Measurements from ENCODE around the gene CTSK.

The CTSK gene

DNA sequence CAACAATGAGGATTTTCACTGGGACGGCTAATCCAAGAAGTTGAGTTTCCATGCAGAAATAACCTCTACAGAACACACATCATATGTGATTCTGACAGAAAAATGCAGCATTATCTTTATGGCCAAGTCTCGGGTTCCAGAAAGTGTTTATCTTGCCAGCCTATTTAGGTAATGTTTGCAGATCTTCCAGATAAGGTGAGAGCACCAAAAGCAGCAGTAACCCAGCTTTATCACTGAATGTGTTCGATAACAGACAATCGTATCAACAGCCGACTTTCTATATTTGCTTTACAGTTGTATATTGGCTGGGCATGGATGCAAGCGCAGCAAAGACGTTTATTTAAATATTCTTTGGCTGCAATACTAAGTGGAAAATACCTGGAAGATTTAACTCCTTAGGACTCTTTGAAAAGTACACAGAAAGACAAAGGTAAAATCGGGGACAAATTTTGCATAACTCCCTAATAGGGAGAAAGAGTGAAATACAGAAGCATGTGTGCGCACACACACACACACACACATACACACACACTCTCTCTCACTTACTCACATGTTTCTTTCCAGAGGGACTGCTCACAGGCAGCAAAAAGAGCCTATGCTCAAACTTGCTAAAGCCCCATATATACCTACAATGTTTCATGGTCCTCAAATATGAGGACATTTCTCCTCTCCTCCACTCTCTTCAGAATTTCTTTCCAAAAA lies 3.0 kb upstream of the CTSK start (continued):
- TF ChIP-seq ZNF561 (tag by site-specific recombination; IDR thresholded peaks at IDR 0.05; ENCODE audit: borderline replicate concordance) (0 out of 2 replicates have a peak, but pooled peaks have one; percentile 43), ZNF2 (tag by site-specific recombination; IDR thresholded peaks at IDR 0.05) (peak; percentile 83; the same call in 1 of the 2 replicates), ZNF585B (tag by site-specific recombination; IDR thresholded peaks at IDR 0.05) (no peak), ZNF184 (tag by site-specific recombination; IDR thresholded peaks at IDR 0.05) (no peak), ZNF324 (tag by site-specific recombination; IDR thresholded peaks at IDR 0.05) (peak; percentile 63; the same call in 1 of the 2 replicates), ZNF239 (tag by site-specific recombination; IDR thresholded peaks at IDR 0.05) (no peak), GLI2 (tag by site-specific recombination; IDR thresholded peaks at IDR 0.05; ENCODE audit: borderline replicate concordance, low read depth) (peak; percentile 78; the same call in 1 of the 2 replicates), ZNF354C (tag by site-specific recombination; IDR thresholded peaks at IDR 0.05; ENCODE audit: borderline replicate concordance, low read depth) (no peak), KLF7 (tag by site-specific recombination; IDR thresholded peaks at IDR 0.05; ENCODE audit: borderline replicate concordance) (0 out of 2 replicates have a peak, but pooled peaks have one; percentile 12), ZNF501 (tag by site-specific recombination; IDR thresholded peaks at IDR 0.05) (no peak), REPIN1 (tag by site-specific recombination; IDR thresholded peaks at IDR 0.05; ENCODE audit: low read depth) (no peak), ZNF24 (tag by site-specific recombination; IDR thresholded peaks at IDR 0.05) (peak; percentile 65), ZFP37 (tag by site-specific recombination; IDR thresholded peaks at IDR 0.05) (no peak), ZNF510 (tag by site-specific recombination; IDR thresholded peaks at IDR 0.05; ENCODE audit: insufficient replicate concordance) (no peak), ZNF629 (tag by site-specific recombination; IDR thresholded peaks at IDR 0.05) (peak; percentile 81), ZNF514 (tag by site-specific recombination; IDR thresholded peaks at IDR 0.05) (no peak), ZNF529 (tag by site-specific recombination; IDR thresholded peaks at IDR 0.05; ENCODE audit: insufficient replicate concordance) (no peak), GFI1B (tag by site-specific recombination; IDR thresholded peaks at IDR 0.05) (peak; percentile 43; the same call in 1 of the 2 replicates), ZNF292 (tag by site-specific recombination; IDR thresholded peaks at IDR 0.05; ENCODE audit: borderline replicate concordance, low read depth) (no peak), ZNF654 (tag by site-specific recombination; IDR thresholded peaks at IDR 0.05; ENCODE audit: low read depth) (no peak), ZNF366 (tag by site-specific recombination; conservative IDR thresholded peaks at IDR 0.05) (peak; percentile 57), ZNF175 (tag by site-specific recombination; IDR thresholded peaks at IDR 0.05) (no peak)
- TF ChIP-seq, protein P1, sequence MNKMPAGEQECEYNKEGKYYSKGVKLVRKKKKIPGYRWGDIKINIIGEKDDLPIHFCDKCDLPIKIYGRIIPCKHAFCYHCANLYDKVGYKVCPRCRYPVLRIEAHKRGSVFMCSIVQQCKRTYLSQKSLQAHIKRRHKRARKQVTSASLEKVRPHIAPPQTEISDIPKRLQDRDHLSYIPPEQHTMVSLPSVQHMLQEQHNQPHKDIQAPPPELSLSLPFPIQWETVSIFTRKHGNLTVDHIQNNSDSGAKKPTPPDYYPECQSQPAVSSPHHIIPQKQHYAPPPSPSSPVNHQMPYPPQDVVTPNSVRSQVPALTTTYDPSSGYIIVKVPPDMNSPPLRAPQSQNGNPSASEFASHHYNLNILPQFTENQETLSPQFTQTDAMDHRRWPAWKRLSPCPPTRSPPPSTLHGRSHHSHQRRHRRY (tag by site-specific recombination; IDR thresholded peaks at IDR 0.05) = no peak
- TF ChIP-seq, protein P2, sequence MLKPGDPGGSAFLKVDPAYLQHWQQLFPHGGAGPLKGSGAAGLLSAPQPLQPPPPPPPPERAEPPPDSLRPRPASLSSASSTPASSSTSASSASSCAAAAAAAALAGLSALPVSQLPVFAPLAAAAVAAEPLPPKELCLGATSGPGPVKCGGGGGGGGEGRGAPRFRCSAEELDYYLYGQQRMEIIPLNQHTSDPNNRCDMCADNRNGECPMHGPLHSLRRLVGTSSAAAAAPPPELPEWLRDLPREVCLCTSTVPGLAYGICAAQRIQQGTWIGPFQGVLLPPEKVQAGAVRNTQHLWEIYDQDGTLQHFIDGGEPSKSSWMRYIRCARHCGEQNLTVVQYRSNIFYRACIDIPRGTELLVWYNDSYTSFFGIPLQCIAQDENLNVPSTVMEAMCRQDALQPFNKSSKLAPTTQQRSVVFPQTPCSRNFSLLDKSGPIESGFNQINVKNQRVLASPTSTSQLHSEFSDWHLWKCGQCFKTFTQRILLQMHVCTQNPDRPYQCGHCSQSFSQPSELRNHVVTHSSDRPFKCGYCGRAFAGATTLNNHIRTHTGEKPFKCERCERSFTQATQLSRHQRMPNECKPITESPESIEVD (tag by site-specific recombination; IDR thresholded peaks at IDR 0.05) = peak; percentile 99
- TF ChIP-seq, protein P3, sequence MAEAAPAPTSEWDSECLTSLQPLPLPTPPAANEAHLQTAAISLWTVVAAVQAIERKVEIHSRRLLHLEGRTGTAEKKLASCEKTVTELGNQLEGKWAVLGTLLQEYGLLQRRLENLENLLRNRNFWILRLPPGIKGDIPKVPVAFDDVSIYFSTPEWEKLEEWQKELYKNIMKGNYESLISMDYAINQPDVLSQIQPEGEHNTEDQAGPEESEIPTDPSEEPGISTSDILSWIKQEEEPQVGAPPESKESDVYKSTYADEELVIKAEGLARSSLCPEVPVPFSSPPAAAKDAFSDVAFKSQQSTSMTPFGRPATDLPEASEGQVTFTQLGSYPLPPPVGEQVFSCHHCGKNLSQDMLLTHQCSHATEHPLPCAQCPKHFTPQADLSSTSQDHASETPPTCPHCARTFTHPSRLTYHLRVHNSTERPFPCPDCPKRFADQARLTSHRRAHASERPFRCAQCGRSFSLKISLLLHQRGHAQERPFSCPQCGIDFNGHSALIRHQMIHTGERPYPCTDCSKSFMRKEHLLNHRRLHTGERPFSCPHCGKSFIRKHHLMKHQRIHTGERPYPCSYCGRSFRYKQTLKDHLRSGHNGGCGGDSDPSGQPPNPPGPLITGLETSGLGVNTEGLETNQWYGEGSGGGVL (tag by site-specific recombination; IDR thresholded peaks at IDR 0.05) = peak; percentile 26; the same call in 1 of the 2 replicates
- TF ChIP-seq, protein P4, sequence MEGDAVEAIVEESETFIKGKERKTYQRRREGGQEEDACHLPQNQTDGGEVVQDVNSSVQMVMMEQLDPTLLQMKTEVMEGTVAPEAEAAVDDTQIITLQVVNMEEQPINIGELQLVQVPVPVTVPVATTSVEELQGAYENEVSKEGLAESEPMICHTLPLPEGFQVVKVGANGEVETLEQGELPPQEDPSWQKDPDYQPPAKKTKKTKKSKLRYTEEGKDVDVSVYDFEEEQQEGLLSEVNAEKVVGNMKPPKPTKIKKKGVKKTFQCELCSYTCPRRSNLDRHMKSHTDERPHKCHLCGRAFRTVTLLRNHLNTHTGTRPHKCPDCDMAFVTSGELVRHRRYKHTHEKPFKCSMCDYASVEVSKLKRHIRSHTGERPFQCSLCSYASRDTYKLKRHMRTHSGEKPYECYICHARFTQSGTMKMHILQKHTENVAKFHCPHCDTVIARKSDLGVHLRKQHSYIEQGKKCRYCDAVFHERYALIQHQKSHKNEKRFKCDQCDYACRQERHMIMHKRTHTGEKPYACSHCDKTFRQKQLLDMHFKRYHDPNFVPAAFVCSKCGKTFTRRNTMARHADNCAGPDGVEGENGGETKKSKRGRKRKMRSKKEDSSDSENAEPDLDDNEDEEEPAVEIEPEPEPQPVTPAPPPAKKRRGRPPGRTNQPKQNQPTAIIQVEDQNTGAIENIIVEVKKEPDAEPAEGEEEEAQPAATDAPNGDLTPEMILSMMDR (tag by site-specific recombination; IDR thresholded peaks at IDR 0.05) = no peak
- TF ChIP-seq, protein P5, sequence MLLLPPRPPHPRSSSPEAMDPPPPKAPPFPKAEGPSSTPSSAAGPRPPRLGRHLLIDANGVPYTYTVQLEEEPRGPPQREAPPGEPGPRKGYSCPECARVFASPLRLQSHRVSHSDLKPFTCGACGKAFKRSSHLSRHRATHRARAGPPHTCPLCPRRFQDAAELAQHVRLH (tag by site-specific recombination; IDR thresholded peaks at IDR 0.05) = peak; percentile 96
- TF ChIP-seq, protein P6, sequence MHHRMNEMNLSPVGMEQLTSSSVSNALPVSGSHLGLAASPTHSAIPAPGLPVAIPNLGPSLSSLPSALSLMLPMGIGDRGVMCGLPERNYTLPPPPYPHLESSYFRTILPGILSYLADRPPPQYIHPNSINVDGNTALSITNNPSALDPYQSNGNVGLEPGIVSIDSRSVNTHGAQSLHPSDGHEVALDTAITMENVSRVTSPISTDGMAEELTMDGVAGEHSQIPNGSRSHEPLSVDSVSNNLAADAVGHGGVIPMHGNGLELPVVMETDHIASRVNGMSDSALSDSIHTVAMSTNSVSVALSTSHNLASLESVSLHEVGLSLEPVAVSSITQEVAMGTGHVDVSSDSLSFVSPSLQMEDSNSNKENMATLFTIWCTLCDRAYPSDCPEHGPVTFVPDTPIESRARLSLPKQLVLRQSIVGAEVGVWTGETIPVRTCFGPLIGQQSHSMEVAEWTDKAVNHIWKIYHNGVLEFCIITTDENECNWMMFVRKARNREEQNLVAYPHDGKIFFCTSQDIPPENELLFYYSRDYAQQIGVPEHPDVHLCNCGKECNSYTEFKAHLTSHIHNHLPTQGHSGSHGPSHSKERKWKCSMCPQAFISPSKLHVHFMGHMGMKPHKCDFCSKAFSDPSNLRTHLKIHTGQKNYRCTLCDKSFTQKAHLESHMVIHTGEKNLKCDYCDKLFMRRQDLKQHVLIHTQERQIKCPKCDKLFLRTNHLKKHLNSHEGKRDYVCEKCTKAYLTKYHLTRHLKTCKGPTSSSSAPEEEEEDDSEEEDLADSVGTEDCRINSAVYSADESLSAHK (tag by site-specific recombination; IDR thresholded peaks at IDR 0.05) = peak; percentile 63; the same call in 1 of the 2 replicates

Measured in HEK293 (cell line).